ENCODE data around the gene STRN. TPM values are rescaled to one million over a fixed set of nuclear protein-coding genes. Genes with fewer than 3 reads are reported as not detected.
"Not testable (repeated sequence)": the region's sequence is repeated elsewhere in the genome, so short reads cannot be mapped to it uniquely, and the experiment has no call there.

STRN gene
- total RNA-seq, 1 donor from 2014 or later: 8.0 TPM

DNA sequence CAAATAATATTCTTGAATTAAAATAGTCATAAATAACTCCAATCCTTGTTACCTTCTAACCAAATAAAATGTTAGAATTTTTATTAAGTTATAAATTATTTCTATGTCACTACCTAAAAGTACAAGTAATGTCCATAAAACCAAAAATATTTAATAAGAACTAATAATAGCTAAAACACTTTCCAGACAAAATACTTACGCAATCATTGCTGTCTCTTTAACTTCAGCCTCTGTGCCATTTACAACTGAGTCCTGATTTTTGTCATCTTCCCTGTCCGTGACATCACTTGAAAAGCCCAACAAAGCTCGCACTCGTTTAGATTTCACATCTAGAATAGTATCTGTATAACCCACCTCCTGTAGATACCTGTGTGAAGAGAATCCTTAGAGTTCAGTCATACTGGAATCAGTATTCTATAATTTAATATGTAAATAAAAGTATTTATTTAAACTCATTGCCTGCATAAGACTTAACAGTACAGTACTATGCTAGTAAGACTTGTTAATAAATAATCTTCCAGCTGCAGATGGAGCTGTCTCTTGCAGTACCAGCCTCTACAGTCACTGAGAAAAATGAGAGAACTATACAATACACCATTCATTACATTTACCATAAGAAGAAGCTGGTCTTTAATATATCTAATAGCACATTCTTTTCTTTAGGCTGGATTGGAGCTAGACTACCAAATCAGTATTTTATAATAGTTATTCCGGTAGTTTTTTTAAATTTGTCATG is 63.8 kb downstream of the STRN start:
- no peak for DNase-seq (ENCODE audit: low read depth)
- TF ChIP-seq, protein P1, sequence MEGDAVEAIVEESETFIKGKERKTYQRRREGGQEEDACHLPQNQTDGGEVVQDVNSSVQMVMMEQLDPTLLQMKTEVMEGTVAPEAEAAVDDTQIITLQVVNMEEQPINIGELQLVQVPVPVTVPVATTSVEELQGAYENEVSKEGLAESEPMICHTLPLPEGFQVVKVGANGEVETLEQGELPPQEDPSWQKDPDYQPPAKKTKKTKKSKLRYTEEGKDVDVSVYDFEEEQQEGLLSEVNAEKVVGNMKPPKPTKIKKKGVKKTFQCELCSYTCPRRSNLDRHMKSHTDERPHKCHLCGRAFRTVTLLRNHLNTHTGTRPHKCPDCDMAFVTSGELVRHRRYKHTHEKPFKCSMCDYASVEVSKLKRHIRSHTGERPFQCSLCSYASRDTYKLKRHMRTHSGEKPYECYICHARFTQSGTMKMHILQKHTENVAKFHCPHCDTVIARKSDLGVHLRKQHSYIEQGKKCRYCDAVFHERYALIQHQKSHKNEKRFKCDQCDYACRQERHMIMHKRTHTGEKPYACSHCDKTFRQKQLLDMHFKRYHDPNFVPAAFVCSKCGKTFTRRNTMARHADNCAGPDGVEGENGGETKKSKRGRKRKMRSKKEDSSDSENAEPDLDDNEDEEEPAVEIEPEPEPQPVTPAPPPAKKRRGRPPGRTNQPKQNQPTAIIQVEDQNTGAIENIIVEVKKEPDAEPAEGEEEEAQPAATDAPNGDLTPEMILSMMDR (conservative IDR thresholded peaks at IDR 0.05; ENCODE audit: low read depth, low read length): no peak
- no peak overlapping the region for H3K4me3 ChIP-seq (ENCODE audit: low read depth, low read length)

DNA sequence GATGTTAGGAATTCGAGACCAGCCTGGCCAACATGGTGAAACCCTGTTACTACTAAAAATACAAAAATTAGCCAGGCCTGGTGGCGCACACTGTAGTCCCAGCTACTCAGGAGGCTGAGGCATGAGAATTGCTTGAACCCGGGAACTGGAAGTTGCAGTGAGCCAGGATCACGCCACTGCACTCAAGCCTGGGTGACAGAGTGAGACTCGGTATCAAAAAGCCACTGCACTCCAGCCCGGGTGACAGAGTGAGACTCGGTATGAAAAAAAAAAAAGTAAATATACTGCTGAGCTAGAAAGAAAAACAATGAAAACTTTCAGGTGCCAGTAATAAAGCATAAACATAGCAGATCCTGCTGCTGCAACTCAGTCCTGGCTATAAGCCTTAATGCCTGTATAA is 73.5 kb downstream of the STRN start:
- H3K4me3 ChIP-seq (ENCODE audit: low read depth, low read length): no peak overlapping the region
- TF ChIP-seq, protein P1 (conservative IDR thresholded peaks at IDR 0.05; ENCODE audit: low read depth, low read length): no peak
- DNase-seq (ENCODE audit: low read depth): no peak

DNA sequence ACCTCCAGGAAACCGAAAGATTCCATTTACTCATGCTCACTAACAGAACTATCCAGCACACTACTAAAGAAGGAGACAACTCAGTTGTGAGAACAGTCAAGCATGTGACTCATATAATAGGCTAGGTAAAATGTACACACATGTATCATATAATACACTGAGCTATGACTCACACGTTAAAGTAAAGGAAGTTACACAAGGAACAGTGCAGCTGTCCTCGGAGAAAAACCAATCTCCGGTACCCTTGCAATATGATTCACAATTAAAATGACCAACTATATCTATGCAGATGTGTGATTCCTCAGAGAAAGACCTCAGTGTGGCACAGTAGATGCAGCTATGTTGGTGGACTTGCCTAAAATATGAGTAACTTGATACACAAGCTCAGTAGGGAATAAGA is 76.5 kb downstream of the STRN start:
- no peak for DNase-seq (ENCODE audit: low read depth)
- TF ChIP-seq, protein P1 (conservative IDR thresholded peaks at IDR 0.05; ENCODE audit: low read depth, low read length): no peak
- no peak overlapping the region for H3K4me3 ChIP-seq (ENCODE audit: low read depth, low read length)

- not testable (repeated sequence) for DNase-seq (ENCODE audit: low read depth); H3K4me3 ChIP-seq (ENCODE audit: low read depth, low read length)
Measured at GRCh38 chr2:36887095-36887494, 79.2 kb downstream of the STRN start.

GRCh38 chr2:36886664-36887063 is 79.7 kb downstream of the STRN start:
- TF ChIP-seq, protein P1 (conservative IDR thresholded peaks at IDR 0.05; ENCODE audit: low read depth, low read length): no peak
- DNase-seq (ENCODE audit: low read depth): no peak
- no peak overlapping the region for H3K4me3 ChIP-seq (ENCODE audit: low read depth, low read length)

- TF ChIP-seq, protein P1 (conservative IDR thresholded peaks at IDR 0.05; ENCODE audit: low read depth, low read length): no peak
- DNase-seq (ENCODE audit: low read depth): no peak
- no peak overlapping the region for H3K4me3 ChIP-seq (ENCODE audit: low read depth, low read length)
Measured at GRCh38 chr2:36885605-36886004, 80.7 kb downstream of the STRN start.

GRCh38 chr2:36882532-36882931 is 83.8 kb downstream of the STRN start:
- TF ChIP-seq, protein P1 (conservative IDR thresholded peaks at IDR 0.05; ENCODE audit: low read depth, low read length): no peak
- no peak overlapping the region for H3K4me3 ChIP-seq (ENCODE audit: low read depth, low read length)
- no peak for DNase-seq (ENCODE audit: low read depth)

Data from epithelial cell of proximal tubule (primary cell).